NCI-H1092 treated with DMSO at 0.1 percent for 48 hours (cell line): ENCODE measurements around the gene FBXW11.
"Not testable (repeated sequence)": the region's sequence is repeated elsewhere in the genome, so short reads cannot be mapped to it uniquely, and the experiment has no call there.

Source experiments
- DNase-seq: peaks from one replicate; lab custom pipeline; 2025; lab: John Stamatoyannopoulos, UW

FBXW11 gene

DNA sequence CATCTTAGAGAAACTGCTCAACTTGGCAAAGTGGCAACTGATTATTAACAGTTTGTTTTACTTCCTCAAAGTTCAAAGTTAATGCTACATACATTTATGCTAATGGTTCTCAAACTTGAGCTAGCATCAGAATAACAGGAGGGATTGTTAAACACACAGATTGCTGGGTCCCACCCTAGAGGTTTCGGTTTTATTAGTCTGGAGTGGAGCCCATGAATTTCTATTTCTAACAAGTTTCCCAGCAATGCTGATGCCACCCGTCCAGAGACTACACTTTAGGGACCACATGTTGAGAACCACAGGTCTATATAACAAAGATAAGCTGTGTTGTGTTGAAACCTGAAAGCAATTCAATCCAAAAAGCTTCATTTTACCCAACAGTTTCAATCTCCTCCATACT is 95.3 kb downstream of the FBXW11 start:
- DNase-seq: no peak

DNA sequence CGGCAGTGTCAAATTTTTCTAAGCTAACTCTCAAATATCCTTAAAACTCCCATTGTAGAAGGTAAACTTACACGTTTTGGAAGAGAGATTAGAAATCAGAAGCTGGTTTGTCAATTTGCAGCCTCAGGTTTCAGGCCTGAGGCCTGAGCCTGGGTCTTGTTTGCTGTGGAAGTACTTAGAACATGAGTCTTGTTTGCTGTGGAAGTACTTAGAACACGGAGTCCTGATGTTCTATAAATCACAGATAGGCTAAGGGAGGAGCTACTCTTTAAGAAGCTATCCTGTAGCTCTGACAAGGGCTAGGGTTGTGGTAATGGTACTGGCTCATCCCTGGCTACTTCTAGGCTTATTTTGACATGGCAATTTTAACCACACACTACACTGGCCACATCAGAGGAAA is 97.8 kb downstream of the FBXW11 start:
- DNase-seq: no peak

DNA sequence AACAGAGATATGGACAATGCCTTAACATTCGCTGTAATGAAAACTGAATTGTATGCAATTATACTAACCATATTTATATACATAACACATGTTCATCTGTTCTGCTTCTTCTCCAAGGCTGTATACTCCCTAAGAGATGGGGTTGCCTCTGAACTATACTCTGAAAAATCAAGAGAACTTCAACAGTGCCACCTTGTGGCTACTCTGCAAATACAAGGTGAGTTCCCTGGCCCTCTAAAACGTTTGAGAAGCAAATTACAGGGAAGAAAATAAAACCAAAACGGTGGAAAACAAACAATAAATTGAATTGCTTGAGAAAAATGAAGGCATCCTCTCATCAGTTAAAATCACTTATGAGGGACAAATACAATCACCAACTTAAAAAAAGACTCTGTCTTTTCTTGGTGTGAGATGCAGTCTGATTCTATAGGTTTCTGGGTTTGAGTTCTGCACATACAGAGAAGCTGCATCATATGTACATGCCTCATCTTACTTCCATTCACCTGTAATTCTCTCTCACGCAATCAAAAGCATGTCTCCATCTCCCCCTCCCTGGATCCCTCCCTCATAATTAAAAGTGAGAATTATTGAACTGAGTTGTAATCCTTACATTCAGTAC is 98.6 kb downstream of the FBXW11 start:
- DNase-seq: peak; percentile 16

DNA sequence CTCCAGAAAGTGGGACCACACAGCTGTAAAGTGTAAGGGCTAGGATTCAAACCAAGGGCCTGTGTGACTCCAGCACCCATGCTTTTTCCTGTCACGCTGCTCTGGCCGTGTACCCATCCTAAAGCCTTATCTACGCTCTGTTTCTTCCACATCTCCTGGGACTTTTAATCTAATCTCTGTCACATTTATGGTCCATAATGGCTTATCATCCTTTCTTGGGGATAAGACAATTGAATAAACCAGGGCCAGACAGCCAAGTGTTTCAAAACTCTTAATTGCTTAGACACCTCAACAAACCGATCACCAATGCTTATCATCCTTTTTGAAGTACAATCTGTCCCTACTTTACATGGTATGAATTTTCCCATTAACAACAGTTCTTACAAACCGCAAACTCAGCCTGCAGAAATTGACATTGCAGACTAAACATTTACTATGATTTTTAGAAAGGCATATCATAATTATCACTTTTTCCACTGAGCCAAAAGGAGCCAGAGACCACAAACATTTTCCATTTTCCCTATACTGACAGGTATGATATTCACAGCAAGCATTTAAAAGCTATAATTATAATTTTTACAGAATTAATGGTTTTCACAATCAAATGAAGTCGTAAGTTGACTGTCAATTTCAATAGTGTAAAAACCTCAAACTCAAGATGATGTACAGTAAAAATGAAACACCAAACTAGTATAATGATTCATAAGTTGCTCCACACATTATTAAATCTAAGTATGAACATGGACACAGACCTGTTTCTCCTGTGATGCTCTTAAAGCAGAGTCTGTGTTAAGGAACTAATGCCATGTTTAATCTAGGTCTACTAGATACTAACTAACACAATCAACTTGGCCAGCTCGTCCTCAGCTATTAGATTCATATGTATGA is 99.5 kb downstream of the FBXW11 start:
- no peak for DNase-seq

DNA sequence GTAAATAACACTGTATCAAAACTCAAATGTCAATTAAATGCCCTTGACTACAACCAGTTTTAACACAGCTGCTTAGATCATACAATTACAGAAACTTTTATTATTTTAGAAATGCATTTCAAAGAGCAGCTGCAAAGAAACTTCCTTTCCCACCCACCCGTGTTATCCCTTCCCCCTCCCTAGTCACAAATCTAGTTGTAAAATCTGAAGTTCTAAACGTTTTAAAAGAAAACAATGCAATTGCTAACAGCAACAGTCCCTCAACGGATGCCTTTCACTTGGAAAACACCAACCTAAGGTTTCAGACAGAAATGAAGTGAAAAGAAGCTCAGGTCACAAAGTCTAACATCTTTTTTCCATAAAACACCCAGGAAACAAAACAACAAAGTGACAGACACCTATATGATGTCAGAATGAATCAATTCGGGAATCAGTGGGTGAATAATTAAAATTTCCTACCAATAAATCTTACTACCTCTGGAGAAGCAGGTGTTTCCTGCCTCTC is 100.3 kb downstream of the FBXW11 start:
- DNase-seq: no peak

DNA sequence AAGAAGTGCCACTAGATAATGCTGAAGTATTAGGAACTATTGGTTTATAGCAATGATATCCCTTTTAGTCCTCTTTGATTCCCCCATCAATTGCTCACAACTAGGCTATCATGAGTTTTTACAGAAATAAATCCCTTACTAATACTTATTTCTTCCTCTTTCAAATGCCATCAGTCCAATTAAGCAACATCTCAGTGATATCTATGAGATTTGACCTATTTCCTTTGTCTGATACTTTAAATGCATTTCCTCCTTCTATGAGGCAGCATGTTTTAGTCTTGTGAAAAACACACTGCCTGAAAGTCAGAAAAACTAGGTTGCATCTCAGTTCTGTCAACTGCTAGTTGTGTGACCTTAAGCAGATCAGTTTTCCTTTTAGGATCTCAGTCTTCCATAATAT is 101.6 kb downstream of the FBXW11 start:
- no peak for DNase-seq

DNA sequence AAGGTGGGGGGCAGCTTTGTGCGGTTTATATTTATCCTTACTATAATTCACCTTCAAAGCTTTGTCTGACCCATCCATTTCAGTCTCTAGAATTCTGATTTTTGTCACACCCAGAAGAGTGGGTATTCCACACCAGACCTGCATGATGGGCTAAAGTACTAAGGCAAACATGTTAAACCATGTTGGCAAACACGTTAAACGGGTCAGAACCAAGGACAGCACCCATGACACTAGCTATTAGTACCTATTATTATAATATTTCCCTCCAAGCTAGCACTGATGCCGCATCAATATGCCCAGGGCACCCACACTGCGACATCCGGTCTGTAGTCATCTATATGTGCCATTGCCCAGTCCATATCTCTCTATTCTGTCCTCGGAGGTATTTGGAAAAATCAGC is 104.7 kb downstream of the FBXW11 start:
- DNase-seq: no peak

DNA sequence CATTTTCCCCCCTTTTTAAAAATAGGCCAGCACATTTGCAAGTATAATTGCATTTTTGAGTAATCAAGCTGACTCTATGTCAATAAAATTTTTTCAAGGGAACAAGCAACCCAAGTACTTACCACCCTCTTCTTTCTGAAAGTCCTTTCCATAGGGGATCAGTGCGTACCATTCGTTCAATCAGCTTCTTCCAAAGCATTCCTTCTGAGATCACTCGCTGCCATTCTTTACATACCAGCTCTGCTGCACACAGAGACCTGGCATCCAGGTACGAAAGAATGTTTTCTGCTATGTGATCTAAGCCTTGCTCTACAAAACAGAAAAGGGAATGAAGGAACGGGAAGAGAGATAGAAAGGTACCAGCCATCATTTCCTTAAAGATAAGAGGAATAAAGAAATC is 106.6 kb downstream of the FBXW11 start:
- no peak for DNase-seq

DNA sequence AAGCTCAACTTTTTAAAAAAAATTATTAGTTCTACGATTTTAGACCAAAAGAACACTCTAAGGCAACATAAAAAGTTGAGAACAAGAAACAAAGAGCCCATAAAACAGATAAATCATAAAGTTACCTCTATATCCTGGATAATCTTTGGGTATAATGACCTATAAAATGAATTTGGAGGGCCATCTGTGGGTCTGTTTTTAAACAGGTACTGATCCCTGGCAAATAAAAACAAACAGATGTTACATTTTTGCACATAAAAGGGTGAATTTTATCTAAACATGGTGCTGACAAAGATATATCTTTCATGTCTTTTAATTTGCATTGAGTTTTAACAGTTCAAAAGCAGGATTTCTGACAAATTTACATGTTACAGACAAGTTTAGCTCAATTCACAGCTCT is 107.6 kb downstream of the FBXW11 start:
- no peak for DNase-seq

DNA sequence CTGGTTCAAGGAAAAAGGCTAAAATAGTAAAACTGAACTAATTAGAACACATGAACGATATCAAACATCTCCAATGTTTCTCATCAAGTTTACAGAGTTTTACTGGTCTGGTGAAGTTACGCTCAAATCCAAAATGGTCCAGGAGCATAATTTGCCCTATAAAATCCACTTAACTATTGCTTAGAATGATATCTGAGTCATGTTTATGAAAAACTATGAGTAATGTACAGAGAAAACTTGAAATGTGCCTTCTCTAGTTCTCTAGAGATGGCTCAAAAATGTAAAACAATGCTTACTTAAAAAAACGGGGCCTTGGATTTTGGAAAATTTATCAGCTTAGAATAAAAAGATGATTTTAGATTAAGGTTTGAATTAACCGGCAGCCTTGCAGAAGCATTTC is 108.1 kb downstream of the FBXW11 start:
- DNase-seq: no peak

DNA sequence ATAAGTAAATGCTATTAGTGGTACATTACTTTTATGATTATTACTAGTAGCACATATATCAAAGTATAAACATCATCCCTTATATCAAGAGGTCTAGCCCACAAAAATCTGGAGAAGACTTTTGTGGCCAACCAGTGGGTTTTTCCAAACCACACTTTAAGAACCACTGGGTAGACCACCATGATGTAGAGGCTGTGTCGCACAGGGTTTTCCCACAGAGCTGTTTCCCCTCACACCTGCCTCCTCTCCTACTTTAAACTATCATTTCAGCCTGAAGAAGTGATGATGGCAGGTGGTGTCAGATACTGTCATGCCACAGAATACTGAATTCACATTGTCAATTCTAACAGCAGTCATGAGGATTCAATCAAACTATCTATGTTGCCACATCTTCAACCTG is 109.2 kb downstream of the FBXW11 start:
- no peak for DNase-seq

DNA sequence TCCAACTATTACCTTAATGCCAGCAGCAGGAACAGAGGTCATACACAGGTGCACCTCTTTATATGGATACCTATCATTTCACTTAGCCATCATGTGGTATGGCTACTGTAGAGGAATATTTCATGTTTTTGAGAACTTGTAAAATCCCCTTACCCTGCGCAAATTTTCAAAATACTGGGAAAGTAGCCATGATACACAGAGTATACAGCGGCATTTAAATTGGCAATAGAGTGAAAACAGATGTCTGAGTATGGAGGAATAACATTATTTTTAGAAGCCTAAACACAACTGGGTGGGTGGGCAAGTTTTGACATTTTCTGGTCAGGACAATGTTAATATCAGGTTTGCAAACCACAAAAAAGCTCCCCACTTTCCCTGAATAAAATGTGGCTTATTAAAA is 111.4 kb downstream of the FBXW11 start:
- DNase-seq: no peak

DNA sequence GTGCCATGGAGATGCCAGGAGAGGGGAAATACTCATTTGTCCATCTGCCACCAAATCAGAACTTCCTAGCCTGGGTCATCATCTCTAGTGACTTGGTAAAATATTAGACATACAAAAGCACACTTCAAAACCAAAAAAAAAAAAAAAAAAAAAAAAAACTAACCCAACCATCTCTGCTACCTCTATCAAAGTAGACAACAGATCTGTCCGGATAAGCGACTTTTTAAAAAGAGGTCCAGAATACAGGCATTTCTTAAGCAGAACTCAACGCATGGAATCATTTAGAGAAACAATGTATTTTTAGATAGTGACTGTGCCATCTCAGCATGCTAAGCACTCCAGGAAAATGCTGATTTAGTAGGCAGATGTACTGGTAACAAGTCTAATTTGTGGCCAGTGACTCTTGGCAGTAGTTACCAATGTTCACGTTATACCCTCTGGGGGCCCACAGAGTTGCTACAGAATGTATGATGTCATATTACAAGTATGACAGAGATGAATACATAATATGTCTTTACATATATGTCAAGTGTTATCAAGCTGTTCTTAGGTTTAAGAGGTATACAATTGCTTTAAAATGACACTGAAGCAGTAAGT is 113.0 kb downstream of the FBXW11 start:
- DNase-seq: no peak

DNA sequence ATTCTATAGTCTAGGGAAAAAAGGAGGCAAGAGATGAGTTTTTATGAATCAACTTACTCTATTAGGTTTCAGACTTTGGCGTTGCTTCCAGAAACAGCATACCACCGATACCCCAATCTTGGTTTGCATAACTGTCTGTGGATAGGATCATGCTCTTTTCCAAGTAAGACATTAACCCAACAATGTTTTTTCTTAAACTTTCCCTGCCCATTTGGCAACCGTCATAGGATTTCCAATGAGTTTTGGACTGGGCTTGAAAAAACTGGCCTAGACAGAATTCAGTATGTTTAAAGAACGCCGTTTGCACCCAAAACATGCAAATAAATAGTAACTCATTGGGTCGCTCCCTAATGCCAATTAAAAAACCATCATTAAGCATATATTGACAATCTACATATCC is 114.8 kb downstream of the FBXW11 start:
- no peak for DNase-seq

DNA sequence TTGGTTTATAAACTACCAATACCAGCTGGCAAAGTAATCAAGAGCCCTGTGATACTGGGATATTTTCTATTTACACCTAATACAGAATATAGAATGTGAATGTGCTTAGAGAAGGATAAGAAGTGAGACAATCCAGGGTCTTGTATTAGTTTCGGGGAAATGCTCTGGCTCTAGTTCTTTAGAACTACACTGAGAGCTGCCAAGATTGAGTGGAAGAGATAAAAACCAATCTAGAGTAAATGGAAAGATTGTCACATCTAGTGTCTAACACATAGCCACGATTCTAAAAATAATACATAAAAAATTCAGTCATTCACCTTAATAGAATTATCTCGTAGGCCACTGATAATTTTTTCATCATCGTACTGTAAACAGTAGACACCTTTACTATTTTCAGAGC is 115.3 kb downstream of the FBXW11 start:
- DNase-seq: no peak

DNA sequence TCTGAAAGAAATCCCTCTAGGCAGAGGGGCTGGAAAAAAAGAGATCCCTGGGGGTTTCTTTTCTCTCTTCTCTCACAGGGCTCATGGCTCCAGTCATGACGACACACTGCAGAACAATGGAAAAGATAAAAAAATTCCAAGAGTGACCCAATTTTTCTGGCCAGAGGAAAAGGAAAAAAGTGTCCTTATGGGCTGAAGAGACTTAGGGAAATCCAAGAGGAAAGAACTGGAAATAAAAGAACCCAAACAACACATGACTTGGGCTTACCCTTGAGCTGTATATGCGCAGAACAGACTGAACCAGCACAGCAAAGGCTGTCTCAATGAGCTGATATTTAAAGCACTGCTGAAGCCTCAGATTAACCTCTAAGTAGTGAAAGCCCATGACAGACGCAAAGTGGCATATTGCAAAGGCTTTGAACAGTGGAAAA is 118.4 kb downstream of the FBXW11 start:
- no peak for DNase-seq

DNA sequence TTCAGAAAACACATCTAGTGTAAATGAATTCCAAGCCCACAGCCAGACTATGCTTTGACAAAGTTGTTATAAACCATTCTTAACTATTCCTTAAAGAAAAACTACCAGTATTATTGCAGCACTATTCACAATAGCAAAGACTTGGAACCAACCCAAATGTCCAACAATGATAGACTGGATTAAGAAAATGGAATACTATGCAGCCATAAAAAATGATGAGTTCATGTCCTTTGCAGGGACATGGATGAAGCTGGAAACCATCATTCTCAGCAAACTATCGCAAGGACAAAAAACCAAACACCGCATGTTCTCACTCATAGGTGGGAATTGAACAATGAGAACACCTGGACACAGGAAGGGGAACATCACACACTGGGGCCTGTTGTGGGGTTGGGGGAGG is 120.4 kb downstream of the FBXW11 start:
- not testable (repeated sequence) for DNase-seq

DNA sequence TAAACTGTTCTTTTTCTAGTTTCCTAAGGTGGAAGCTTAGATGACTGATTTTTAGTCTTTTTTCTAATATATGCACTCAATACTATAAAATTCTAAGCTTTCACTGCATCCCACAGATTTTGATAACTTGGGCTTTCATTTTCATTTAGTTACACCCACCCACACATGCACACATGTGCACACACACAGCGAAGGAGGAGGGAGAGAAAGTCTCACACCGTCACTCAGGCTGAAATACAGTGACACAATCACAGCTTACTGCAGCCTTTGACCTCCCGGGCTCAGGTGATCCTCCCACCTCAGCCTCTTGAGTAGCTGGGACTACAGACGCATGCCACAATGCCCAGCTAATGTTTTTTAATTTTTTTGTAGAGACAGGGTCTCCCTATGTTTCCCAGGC is 124.3 kb downstream of the FBXW11 start:
- DNase-seq: no peak

DNA sequence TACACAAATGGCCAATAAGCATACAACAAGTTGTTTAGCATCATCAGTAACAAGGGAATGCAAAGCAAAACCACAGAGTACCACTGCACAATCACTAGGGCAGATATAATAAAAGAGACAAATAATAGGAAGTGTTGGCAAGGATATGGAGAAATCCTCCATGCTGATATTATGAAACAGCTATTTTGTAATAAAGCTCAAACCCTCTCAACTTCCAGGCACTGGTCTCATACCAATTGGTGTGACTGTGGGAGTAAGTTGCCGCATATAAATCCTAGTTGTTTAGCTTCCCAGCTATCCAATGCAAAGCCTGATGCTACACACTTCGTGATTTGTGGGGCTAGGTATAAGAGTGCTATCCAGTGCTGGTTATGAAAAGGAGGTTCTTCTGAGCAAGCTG is 132.2 kb downstream of the FBXW11 start:
- no peak for DNase-seq

DNA sequence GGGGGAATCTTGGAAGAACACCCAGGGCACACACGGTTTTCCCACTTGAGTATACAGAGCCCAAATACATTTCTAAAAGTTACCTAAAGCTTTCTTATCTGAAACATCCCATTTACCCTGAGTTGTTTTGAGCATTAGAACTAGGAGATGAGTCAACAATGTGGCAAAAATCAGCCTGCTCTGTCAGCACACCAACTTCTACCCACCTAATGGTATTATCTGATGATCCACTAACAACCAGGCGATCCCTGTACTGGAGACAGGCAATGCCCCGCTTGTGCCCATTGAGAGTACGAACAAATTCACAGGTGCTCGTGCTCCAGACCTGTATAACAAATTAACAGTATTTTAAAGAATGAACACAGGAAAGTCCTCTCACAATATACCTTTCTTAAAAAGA is 133.8 kb downstream of the FBXW11 start:
- DNase-seq: no peak

DNA sequence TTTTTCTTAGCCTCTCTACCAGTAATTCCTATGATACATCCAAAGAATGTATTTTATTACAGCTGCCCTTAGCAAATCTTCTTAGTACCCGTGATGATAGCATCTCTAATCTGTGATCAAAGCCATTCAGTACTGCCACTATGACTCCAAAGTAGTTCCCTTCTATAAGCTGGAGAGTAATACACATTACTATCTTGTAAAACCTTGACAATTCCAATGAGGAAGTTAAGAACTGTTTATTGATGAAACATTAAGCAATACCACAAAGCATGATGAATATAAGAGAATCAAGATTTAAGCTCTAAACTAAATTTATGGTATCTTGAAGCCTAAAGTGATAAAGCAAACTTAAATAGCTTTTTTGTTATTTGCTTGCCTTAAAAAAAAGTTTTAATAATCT is 134.7 kb downstream of the FBXW11 start:
- DNase-seq: no peak

DNA sequence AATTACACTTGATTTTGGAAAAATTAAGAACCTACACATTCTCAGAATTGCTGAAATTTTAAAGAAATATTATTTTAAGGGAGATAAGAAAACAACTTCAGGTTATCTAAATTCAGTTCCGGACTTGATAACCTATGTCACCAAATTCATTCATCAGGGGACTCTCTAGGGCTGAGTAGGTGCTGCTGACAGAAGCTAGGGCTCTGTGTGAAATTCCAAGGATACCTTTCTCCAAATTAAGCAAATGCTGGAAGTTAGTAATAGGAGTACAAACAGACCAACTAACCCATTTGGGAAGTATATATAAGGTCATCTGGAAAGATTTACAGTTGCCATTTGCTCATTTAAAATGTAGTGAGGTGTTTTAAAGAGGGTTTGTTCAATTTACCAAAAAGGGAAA is 136.5 kb downstream of the FBXW11 start:
- DNase-seq: no peak

DNA sequence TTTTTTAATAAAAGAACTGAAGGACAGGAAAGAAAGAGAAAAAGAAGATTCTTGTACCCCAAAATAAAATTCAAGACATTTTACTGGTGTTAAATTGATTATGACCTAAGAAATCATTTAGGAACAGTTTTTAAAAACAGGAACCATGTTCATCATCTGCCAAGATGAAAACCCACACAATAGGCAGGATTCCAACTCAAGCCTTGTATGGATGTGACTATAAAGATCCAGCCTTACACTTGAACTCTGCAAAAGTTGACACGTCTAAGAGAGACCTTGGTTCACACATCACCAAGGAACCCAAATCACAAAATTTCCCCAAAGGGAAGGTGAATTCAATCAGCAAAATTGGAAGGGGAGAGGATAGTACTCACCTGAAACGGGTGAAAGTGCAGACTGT is 138.2 kb downstream of the FBXW11 start:
- DNase-seq: no peak
